ENCODE results near the gene ARHGEF7. TPM values are rescaled to one million over a fixed set of nuclear protein-coding genes. Genes with fewer than 3 reads are reported as not detected.

The ARHGEF7 gene
- total RNA-seq, 2 donors from 2014 or later, result 49.5 to 53.5 TPM

- Histone ChIP-seq H3K4me3 (ENCODE audit: low read length) (no peak overlapping the region), H3K4me1 (ENCODE audit: control insufficient read depth, insufficient read depth, low read length) (peaks cover 2% of the 10 kb centered on the region), H3K9me3 (ENCODE audit: control insufficient read depth, low read length) (no peaks in the 10 kb centered on the region), H3K36me3 (ENCODE audit: control insufficient read depth, insufficient read depth, low read length) (no peaks in the 10 kb centered on the region), H3K27ac (ENCODE audit: low read depth, low read length) (peak overlapping the region; percentile 92), H3K9ac (ENCODE audit: extremely low read depth, low read length, poor library complexity, severe bottlenecking) (no peak overlapping the region), H3K27me3 (ENCODE audit: control insufficient read depth, insufficient read depth, low read length, poor library complexity, severe bottlenecking) (no peaks in the 10 kb centered on the region)
- no peak for DNase-seq
- 71 to 83% methylated on average over 2 to 4 of the region's 4 CpGs for WGBS, 2 experiments (ENCODE audit: insufficient coverage in 1 of 2, insufficient read length in 1 of 2)
- H3K4me3 Mint-ChIP-seq, result no peak overlapping the region
- no peaks in the 10 kb centered on the region for H3K9me3 Mint-ChIP-seq
- H3K27me3 Mint-ChIP-seq (ENCODE audit: insufficient read depth), result no peaks in the 10 kb centered on the region
- no peaks in the 10 kb centered on the region for H3K36me3 Mint-ChIP-seq (ENCODE audit: low read depth)
- no peak for TF ChIP-seq CTCF (conservative IDR thresholded peaks at IDR 0.05)
- peaks cover 40% of the 10 kb centered on the region for H3K4me1 Mint-ChIP-seq
- H3K27ac Mint-ChIP-seq, result no peak overlapping the region
Observed at GRCh38 chr13:111212517-111212873, 97.4 kb downstream of the ARHGEF7 start.

- Mint-ChIP-seq H3K4me3 (no peak overlapping the region), H3K9me3 (no peaks in the 10 kb centered on the region), H3K36me3 (ENCODE audit: low read depth) (peaks cover 3% of the 10 kb centered on the region), H3K27me3 (ENCODE audit: insufficient read depth) (no peaks in the 10 kb centered on the region), H3K4me1 (peaks cover 35% of the 10 kb centered on the region), H3K27ac (peak overlapping the region; percentile 30)
- no peaks in the 10 kb centered on the region for H3K27me3 ChIP-seq (ENCODE audit: control insufficient read depth, insufficient read depth, low read length, poor library complexity, severe bottlenecking)
- peak overlapping the region; percentile 30 for H3K27ac ChIP-seq (ENCODE audit: low read depth, low read length)
- H3K9me3 ChIP-seq (ENCODE audit: control insufficient read depth, low read length), result no peaks in the 10 kb centered on the region
- no peak overlapping the region for H3K4me3 ChIP-seq (ENCODE audit: low read length)
- peaks cover 4% of the 10 kb centered on the region for H3K36me3 ChIP-seq (ENCODE audit: control insufficient read depth, insufficient read depth, low read length)
- TF ChIP-seq CTCF (conservative IDR thresholded peaks at IDR 0.05), result no peak
- DNase-seq, result no peak
- WGBS, 2 experiments (ENCODE audit: insufficient coverage in 1 of 2, insufficient read length in 1 of 2), result 89 to 91% methylated on average over 16 to 21 of the region's 22 CpGs
- peaks cover 2% of the 10 kb centered on the region for H3K4me1 ChIP-seq (ENCODE audit: control insufficient read depth, insufficient read depth, low read length)
- H3K9ac ChIP-seq (ENCODE audit: extremely low read depth, low read length, poor library complexity, severe bottlenecking), result no peak overlapping the region
Observed at GRCh38 chr13:111213964-111214726, 99.0 kb downstream of the ARHGEF7 start.

- no peak for TF ChIP-seq CTCF (conservative IDR thresholded peaks at IDR 0.05)
- Histone ChIP-seq H3K9ac (ENCODE audit: extremely low read depth, low read length, poor library complexity, severe bottlenecking) (no peak overlapping the region), H3K4me3 (ENCODE audit: low read length) (no peak overlapping the region), H3K36me3 (ENCODE audit: control insufficient read depth, insufficient read depth, low read length) (peaks cover 10% of the 10 kb centered on the region), H3K4me1 (ENCODE audit: control insufficient read depth, insufficient read depth, low read length) (no peaks in the 10 kb centered on the region), H3K9me3 (ENCODE audit: control insufficient read depth, low read length) (no peaks in the 10 kb centered on the region), H3K27me3 (ENCODE audit: control insufficient read depth, insufficient read depth, low read length, poor library complexity, severe bottlenecking) (no peaks in the 10 kb centered on the region), H3K27ac (ENCODE audit: low read depth, low read length) (peak overlapping the region; percentile 71)
- DNase-seq, result peak; percentile 71
- Mint-ChIP-seq H3K4me1 (peaks cover 32% of the 10 kb centered on the region), H3K27ac (peak overlapping the region; percentile 2), H3K9me3 (no peaks in the 10 kb centered on the region), H3K36me3 (ENCODE audit: low read depth) (peaks cover 3% of the 10 kb centered on the region), H3K27me3 (ENCODE audit: insufficient read depth) (no peaks in the 10 kb centered on the region), H3K4me3 (no peak overlapping the region)
- 50 to 64% methylated on average over 15 to 19 of the region's 19 CpGs for WGBS, 2 experiments (ENCODE audit: insufficient coverage in 1 of 2, insufficient read length in 1 of 2)
Observed at GRCh38 chr13:111215081-111216047, 100.3 kb downstream of the ARHGEF7 start.
